ENCODE results near the gene ZNF211. TPM values are rescaled to one million over a fixed set of nuclear protein-coding genes. Genes with fewer than 3 reads are reported as not detected.

ZNF211 gene
- total and polyA plus RNA-seq, 2 donors from 2014 or later: 9.1 to 19.6 TPM

- no peaks in the 10 kb centered on the region for H3K27me3 ChIP-seq (ENCODE audit: control insufficient read depth, insufficient read depth, low read length)
- no peak for FAIRE-seq
- no peak overlapping the region for H3K9ac ChIP-seq (ENCODE audit: low read length in 3 of 3)
- no peaks in the 10 kb centered on the region for H3K4me1 ChIP-seq (ENCODE audit: control insufficient read depth in 2 of 3, insufficient read depth in 2 of 3, low read depth in 1 of 3, low read length in 3 of 3)
- H3K9me3 ChIP-seq (ENCODE audit: control insufficient read depth in 2 of 3, insufficient read depth in 1 of 3, low read length in 3 of 3): peaks cover 14 to 60% (median 23%) of the 10 kb centered on the region in 3 donors
- peaks cover 26 to 32% (median 32%) of the 10 kb centered on the region in 3 donors for H3K36me3 ChIP-seq (ENCODE audit: control insufficient read depth in 2 of 3, insufficient read depth in 3 of 3, low read length in 3 of 3)
- no peak overlapping the region for H3K4me3 ChIP-seq (ENCODE audit: low read length in 3 of 3)
- H3K27ac ChIP-seq (ENCODE audit: low read depth in 2 of 2, low read length in 2 of 2): no peak overlapping the region
- intact Hi-C loops (cut with DNase I): no loop called here
- no peak for TF ChIP-seq CTCF (IDR thresholded peaks at IDR 0.05; ENCODE audit: borderline replicate concordance, extremely low read depth, insufficient read depth)
- no peak for DNase-seq
These were observed 10.8 kb downstream of the ZNF211 start for GRCh38 chr19:57643734-57644133.

GRCh38 chr19:57648331-57649003 is 15.5 kb downstream of the ZNF211 start:
- FAIRE-seq: no peak

GRCh38 chr19:57651654-57651996 is 18.7 kb downstream of the ZNF211 start:
- H3K27me3 ChIP-seq (ENCODE audit: control insufficient read depth, insufficient read depth, low read length): no peaks in the 10 kb centered on the region
- H3K4me3 ChIP-seq (ENCODE audit: low read length in 3 of 3): no peak overlapping the region
- TF ChIP-seq CTCF (IDR thresholded peaks at IDR 0.05; ENCODE audit: borderline replicate concordance, extremely low read depth, insufficient read depth): no peak
- peaks cover 0 to 23% (median 3%) of the 10 kb centered on the region in 3 donors for H3K9me3 ChIP-seq (ENCODE audit: control insufficient read depth in 2 of 3, insufficient read depth in 1 of 3, low read length in 3 of 3)
- no peak overlapping the region for H3K9ac ChIP-seq (ENCODE audit: low read length in 3 of 3)
- FAIRE-seq (no peak), DNase-seq (no peak)
- H3K4me1 ChIP-seq (ENCODE audit: control insufficient read depth in 2 of 3, insufficient read depth in 2 of 3, low read depth in 1 of 3, low read length in 3 of 3): no peaks in the 10 kb centered on the region
- H3K27ac ChIP-seq (ENCODE audit: low read depth in 2 of 2, low read length in 2 of 2): no peak overlapping the region
- intact Hi-C loops (cut with DNase I): no loop called here
- H3K36me3 ChIP-seq (ENCODE audit: control insufficient read depth in 2 of 3, insufficient read depth in 3 of 3, low read length in 3 of 3): no peaks in the 10 kb centered on the region

More at GRCh38 chr19:57648331-57649003, 15.5 kb downstream of the ZNF211 start:
- H3K4me3 ChIP-seq (ENCODE audit: low read length in 3 of 3): no peak overlapping the region
- no peaks in the 10 kb centered on the region for H3K27me3 ChIP-seq (ENCODE audit: control insufficient read depth, insufficient read depth, low read length)
- H3K9ac ChIP-seq (ENCODE audit: low read length in 3 of 3): no peak overlapping the region
- H3K9me3 ChIP-seq (ENCODE audit: control insufficient read depth in 2 of 3, insufficient read depth in 1 of 3, low read length in 3 of 3): peaks cover 0 to 20% (median 3%) of the 10 kb centered on the region in 3 donors
- no peak overlapping the region for H3K27ac ChIP-seq (ENCODE audit: low read depth in 2 of 2, low read length in 2 of 2)
- no peak for TF ChIP-seq CTCF (IDR thresholded peaks at IDR 0.05; ENCODE audit: borderline replicate concordance, extremely low read depth, insufficient read depth)
- no peaks in the 10 kb centered on the region for H3K36me3 ChIP-seq (ENCODE audit: control insufficient read depth in 2 of 3, insufficient read depth in 3 of 3, low read length in 3 of 3)
- H3K4me1 ChIP-seq (ENCODE audit: control insufficient read depth in 2 of 3, insufficient read depth in 2 of 3, low read depth in 1 of 3, low read length in 3 of 3): no peaks in the 10 kb centered on the region
- intact Hi-C loops (cut with DNase I): no loop called here
- DNase-seq: no peak

All from kidney (tissue), 14 donors.